Measurements from ENCODE around the gene RNF19B. TPM values are rescaled to one million over a fixed set of nuclear protein-coding genes. Genes with fewer than 3 reads are reported as not detected.

RNF19B gene
- total and polyA plus RNA-seq, 2 of the 8 experiments (the other 6 are each of a cell fraction or from before 2014, with no cell fraction given), result 9.2 to 11.2 TPM

GRCh38 chr1:32892368-32893197, 72.0 kb downstream of the RNF19B start (continued):
- peak; percentile 34 to 57; a peak in 3 of 4 replicates for TF ChIP-seq RAD21 (IDR thresholded peaks at IDR 0.05 in 1 of 2, conservative IDR thresholded peaks at IDR 0.05 in 1 of 2; ENCODE audit: low read depth in 2 of 2, low read length in 2 of 2)
- no peak for TF ChIP-seq BCL11A (IDR thresholded peaks at IDR 0.05; ENCODE audit: low read depth in 2 of 2, low read length in 2 of 2)
- peak; percentile 29; the same call in 1 of the 2 replicates for TF ChIP-seq SRF (IDR thresholded peaks at IDR 0.05; ENCODE audit: low read depth, low read length)
- no peak for TF ChIP-seq JUN (IDR thresholded peaks at IDR 0.05; ENCODE audit: low read depth, low read length)
- peak; percentile 48 for TF ChIP-seq TAF7 (optimal IDR thresholded peaks at IDR 0.05; ENCODE audit: borderline replicate concordance, low read depth, low read length)
- TF ChIP-seq POLR2A (IDR thresholded peaks at IDR 0.05; ENCODE audit: control extremely low read depth in 1 of 2, low read depth in 2 of 2, low read length in 2 of 2), result no peak; a peak in 1 of 3 replicates
- no peak for TF ChIP-seq TBP (IDR thresholded peaks at IDR 0.05; ENCODE audit: low read depth, low read length)
- TF ChIP-seq E2F6 (IDR thresholded peaks at IDR 0.05), result peak; percentile 99
- TF ChIP-seq CREB1 (IDR thresholded peaks at IDR 0.05), result no peak; the same call in 1 of the 2 replicates
- no peak for TF ChIP-seq USF2 (IDR thresholded peaks at IDR 0.05; ENCODE audit: low read length)
- peak in 2 of 3 experiments; percentile 95 to 99; a peak in 3 of 4 replicates for TF ChIP-seq CTCF (IDR thresholded peaks at IDR 0.05; ENCODE audit: control extremely low read depth in 1 of 3, insufficient read depth in 1 of 3, low read depth in 1 of 3, low read length in 3 of 3)
- no peak for TF ChIP-seq HDAC6 (IDR thresholded peaks at IDR 0.05; ENCODE audit: low read depth, low read length)
- TF ChIP-seq TCF12 (IDR thresholded peaks at IDR 0.05; ENCODE audit: low read depth, low read length), result peak; percentile 68; the same call in 1 of the 2 replicates
- TF ChIP-seq PHF8 (conservative IDR thresholded peaks at IDR 0.05; ENCODE audit: low read depth, low read length), result no peak
- TF ChIP-seq MAFK (IDR thresholded peaks at IDR 0.05; ENCODE audit: low read depth, low read length), result no peak
- peak; percentile 70; the same call in 1 of the 2 replicates for TF ChIP-seq SP4 (IDR thresholded peaks at IDR 0.05; ENCODE audit: low read length)
- 0 out of 2 replicates have a peak, but pooled peaks have one; percentile 8 for TF ChIP-seq RBBP5 (IDR thresholded peaks at IDR 0.05; ENCODE audit: borderline replicate concordance, low read depth, low read length)
- 0 out of 2 replicates have a peak, but pooled peaks have one; percentile 15 for TF ChIP-seq TEAD4 (IDR thresholded peaks at IDR 0.05; ENCODE audit: low read depth, low read length)
- no peak for TF ChIP-seq CBX5 (IDR thresholded peaks at IDR 0.05; ENCODE audit: low read depth, low read length)
- no peak for TF ChIP-seq BRCA1 (IDR thresholded peaks at IDR 0.05; ENCODE audit: low read depth, low read length)
